Endodermal cell (in vitro differentiated cells): ENCODE data around the gene COG2. TPM values are rescaled to one million over a fixed set of nuclear protein-coding genes. Genes with fewer than 3 reads are reported as not detected.

Experiments used
- DNase-seq: peaks from one replicate; pipeline ENCODE4 v3.0.0-alpha.2; 2017
- H3K27ac ChIP-seq: 2 replicates; pipeline ENCODE4 v1.5.1; 2013; ENCODE audit warnings: mild to moderate bottlenecking, low read depth, low read length, moderate library complexity
- H3K27me3 ChIP-seq: 2 replicates; pipeline ENCODE4 v1.6.1; 2013; ENCODE audit warnings: mild to moderate bottlenecking, low read length, moderate library complexity; ENCODE audit not compliant: insufficient read depth, control insufficient read depth, poor library complexity, severe bottlenecking
- H3K36me3 ChIP-seq: 2 replicates; pipeline ENCODE4 v1.7.0; 2013; ENCODE audit warnings: mild to moderate bottlenecking, low read length, moderate library complexity; ENCODE audit not compliant: control insufficient read depth, insufficient read depth
- H3K4me1 ChIP-seq: one replicate; pipeline ENCODE4 v1.7.0; 2013; ENCODE audit warnings: low read length; ENCODE audit not compliant: control insufficient read depth, insufficient read depth
- H3K4me3 ChIP-seq: 2 replicates; pipeline ENCODE4 v1.5.1; 2013; ENCODE audit warnings: mild to moderate bottlenecking, low read length, moderate library complexity
- H3K9ac ChIP-seq: 2 replicates; pipeline ENCODE4 v1.6.1; 2013; ENCODE audit warnings: mild to moderate bottlenecking, low read length, moderate library complexity; ENCODE audit not compliant: poor library complexity, severe bottlenecking; ENCODE audit errors: extremely low read depth
- H3K9me3 ChIP-seq: 2 replicates; pipeline ENCODE4 v1.6.1; 2013; ENCODE audit warnings: mild to moderate bottlenecking, low read length, moderate library complexity; ENCODE audit not compliant: control insufficient read depth
- H3K27ac Mint-ChIP-seq: 2 replicates; pipeline ENCODE4 v1.8.0; 2020; ENCODE audit warnings: mixed read lengths
- H3K27me3 Mint-ChIP-seq: 2 replicates; pipeline ENCODE4 v1.8.0; 2021; ENCODE audit warnings: mild to moderate bottlenecking, mixed read lengths; ENCODE audit not compliant: insufficient read depth
- H3K36me3 Mint-ChIP-seq: 2 replicates; pipeline ENCODE4 v1.8.0; 2020; ENCODE audit warnings: low read depth, mixed read lengths
- H3K4me1 Mint-ChIP-seq: 2 replicates; pipeline ENCODE4 v1.8.0; 2020; ENCODE audit warnings: mixed read lengths
- H3K4me3 Mint-ChIP-seq: 2 replicates; pipeline ENCODE4 v1.8.0; 2020; ENCODE audit warnings: mild to moderate bottlenecking, moderate library complexity, mixed read lengths
- H3K9me3 Mint-ChIP-seq: 2 replicates; pipeline ENCODE4 v1.8.0; 2020; ENCODE audit warnings: mild to moderate bottlenecking, mixed read lengths
- CTCF ChIP-seq: fragments of 200-600 bp; sonication (generic); conservative IDR thresholded peaks from 2 replicates; pipeline ENCODE4 v1.5.0; 2021; ENCODE audit warnings: antibody characterized with exemption, mild to moderate bottlenecking
- WGBS, 2 experiments: methylation state at CpG; one replicate each; pipeline versions ENCODE4 v1.1.5 to v1.1.7; 2013; ENCODE audit warnings: missing lambda C conversion rate in 2 of 2, mixed read lengths in 1 of 2; ENCODE audit not compliant: insufficient coverage in 1 of 2, insufficient read length in 1 of 2; 5-methylcytosine and 5-hydroxymethylcytosine counted together
- total RNA-seq, 2 donors: library from RNA; stranded (reverse); fragmentation: NEBNext Ultra II Directional in 1 of 2; extraction: Animal tissue kit (Norgen Biotek cat#: 25700) in 1 of 2; gene quantifications; 2 replicates in 1 of 2; 3 replicates in 1 of 2; pipeline ENCODE4 v1.2.1, GENCODE V29; 2021

Gene COG2
- total RNA-seq, 2 donors from 2014 or later = 26.1 to 29.7 TPM

DNA sequence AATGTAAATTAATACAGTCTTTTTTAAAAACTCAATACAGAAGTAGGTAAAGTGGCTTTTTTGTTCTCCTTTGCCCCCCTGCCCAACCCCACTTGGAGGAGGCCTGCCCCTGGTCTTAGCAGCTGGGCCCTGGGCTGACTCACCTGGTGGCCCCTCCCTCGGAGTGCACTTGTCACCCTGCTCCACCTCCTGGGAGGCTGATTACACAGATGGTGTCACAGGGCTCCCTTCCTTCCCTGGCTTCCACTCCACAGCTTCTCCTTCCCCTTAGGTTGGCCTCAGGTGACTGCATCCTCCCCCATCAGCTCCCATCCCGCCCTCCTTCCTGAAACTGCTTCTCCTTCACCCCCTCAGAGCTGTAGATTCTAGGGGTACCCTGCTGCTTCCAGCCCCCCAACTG, 93.2 kb downstream of the COG2 start:
- no peak overlapping the region for H3K4me3 Mint-ChIP-seq
- Histone ChIP-seq H3K9me3 (peaks cover 10% of the 10 kb centered on the region), H3K4me3 (no peak overlapping the region), H3K27me3 (no peaks in the 10 kb centered on the region), H3K4me1 (no peaks in the 10 kb centered on the region), H3K27ac (no peak overlapping the region), H3K36me3 (no peaks in the 10 kb centered on the region), H3K9ac (no peak overlapping the region)
- no peaks in the 10 kb centered on the region for H3K4me1 Mint-ChIP-seq
- H3K27me3 Mint-ChIP-seq = peaks cover 5% of the 10 kb centered on the region
- TF ChIP-seq CTCF = no peak
- peaks cover 5% of the 10 kb centered on the region for H3K9me3 Mint-ChIP-seq
- H3K36me3 Mint-ChIP-seq = no peaks in the 10 kb centered on the region
- 78% methylated on average over 2 of the region's 2 CpGs; no CpG with 5 or more reads in 1 of the 2 experiments for WGBS, 2 experiments
- DNase-seq = no peak
- H3K27ac Mint-ChIP-seq = no peak overlapping the region

- peaks cover 10% of the 10 kb centered on the region for H3K9me3 ChIP-seq
- WGBS, 2 experiments = 83 to 87% methylated on average over 1 to 2 of the region's 3 CpGs
- H3K36me3 ChIP-seq = no peaks in the 10 kb centered on the region
- no peak for TF ChIP-seq CTCF
- Mint-ChIP-seq H3K27me3 (peaks cover 7% of the 10 kb centered on the region), H3K4me3 (no peak overlapping the region), H3K4me1 (no peaks in the 10 kb centered on the region), H3K36me3 (no peaks in the 10 kb centered on the region), H3K27ac (no peak overlapping the region), H3K9me3 (peaks cover 5% of the 10 kb centered on the region)
- H3K27ac ChIP-seq = no peak overlapping the region
- no peak overlapping the region for H3K4me3 ChIP-seq
- no peak overlapping the region for H3K9ac ChIP-seq
- no peaks in the 10 kb centered on the region for H3K4me1 ChIP-seq
- no peak for DNase-seq
- no peaks in the 10 kb centered on the region for H3K27me3 ChIP-seq
Observed at GRCh38 chr1:230737622-230738262, 95.5 kb downstream of the COG2 start.

GRCh38 chr1:230739564-230740290, 97.4 kb downstream of the COG2 start:
- H3K4me1 Mint-ChIP-seq = peaks cover 8% of the 10 kb centered on the region
- H3K36me3 ChIP-seq = no peaks in the 10 kb centered on the region
- H3K27me3 ChIP-seq = no peaks in the 10 kb centered on the region
- H3K9ac ChIP-seq = no peak overlapping the region
- WGBS, 2 experiments = 94 to 97% methylated on average over 10 to 12 of the region's 12 CpGs
- no peak for TF ChIP-seq CTCF
- H3K4me3 Mint-ChIP-seq = no peak overlapping the region
- H3K27me3 Mint-ChIP-seq = peaks cover 7% of the 10 kb centered on the region
- H3K4me3 ChIP-seq = no peak overlapping the region
- no peak for DNase-seq
- H3K27ac Mint-ChIP-seq = no peak overlapping the region
- no peak overlapping the region for H3K27ac ChIP-seq
- no peaks in the 10 kb centered on the region for H3K36me3 Mint-ChIP-seq
- H3K4me1 ChIP-seq = no peaks in the 10 kb centered on the region
- H3K9me3 Mint-ChIP-seq = peaks cover 5% of the 10 kb centered on the region
- H3K9me3 ChIP-seq = peaks cover 10% of the 10 kb centered on the region

Other genes starting within 250 kb of the COG2 start
- 1 to 10 TPM; 1.3 to 4.6 TPM for gene PGBD5, start 216.1 kb upstream of the COG2 start, total RNA-seq
- gene AGT, start 71.6 kb downstream of the COG2 start, total RNA-seq = not detected
- gene CAPN9, start 104.9 kb downstream of the COG2 start, total RNA-seq = 1 to 10 TPM; 1.1 TPM
- gene C1orf198, start 226.0 kb downstream of the COG2 start, total RNA-seq = 10 to 100 TPM; 37.5 to 44.8 TPM